ENCODE results near the gene SHROOM2.
"Not testable (repeated sequence)": the region's sequence is repeated elsewhere in the genome, so short reads cannot be mapped to it uniquely, and the experiment has no call there.

SHROOM2 gene

GRCh38 chrX:9832811-9833210, 46.6 kb downstream of the SHROOM2 start:
- DNase-seq (ENCODE audit: low spot score) = no peak

DNA sequence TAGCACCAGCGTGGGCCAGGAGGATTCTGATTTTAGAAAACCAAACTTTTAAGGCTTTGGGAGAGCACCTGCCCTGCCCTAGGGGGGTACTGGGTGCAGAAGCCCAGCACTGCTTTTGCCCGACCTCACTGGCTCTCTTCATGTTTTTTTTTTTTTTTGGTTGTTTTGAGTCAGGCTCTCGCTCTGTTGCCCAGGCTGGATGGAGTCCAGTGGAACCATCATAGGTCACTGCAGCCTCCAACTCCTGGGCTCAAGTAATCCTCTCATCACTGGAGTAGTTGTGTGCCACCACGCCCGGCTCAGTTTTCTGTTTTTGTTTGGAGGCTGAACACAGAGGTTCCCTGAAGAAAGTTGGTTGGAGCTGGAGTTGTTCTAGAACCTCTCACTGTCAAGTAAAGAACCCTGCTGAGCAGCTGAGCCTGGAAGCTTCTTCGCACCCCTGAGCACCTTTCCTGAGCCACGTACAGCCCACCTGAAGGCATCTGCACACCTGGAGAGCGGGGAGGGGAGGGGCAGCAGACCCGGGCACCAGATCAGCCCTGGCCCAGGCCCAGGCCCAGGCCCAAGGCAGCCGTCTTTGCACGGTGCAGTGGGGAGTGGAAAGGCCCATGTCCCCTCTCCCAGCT, 49.5 kb downstream of the SHROOM2 start:
- DNase-seq (ENCODE audit: low spot score) = no peak

DNA sequence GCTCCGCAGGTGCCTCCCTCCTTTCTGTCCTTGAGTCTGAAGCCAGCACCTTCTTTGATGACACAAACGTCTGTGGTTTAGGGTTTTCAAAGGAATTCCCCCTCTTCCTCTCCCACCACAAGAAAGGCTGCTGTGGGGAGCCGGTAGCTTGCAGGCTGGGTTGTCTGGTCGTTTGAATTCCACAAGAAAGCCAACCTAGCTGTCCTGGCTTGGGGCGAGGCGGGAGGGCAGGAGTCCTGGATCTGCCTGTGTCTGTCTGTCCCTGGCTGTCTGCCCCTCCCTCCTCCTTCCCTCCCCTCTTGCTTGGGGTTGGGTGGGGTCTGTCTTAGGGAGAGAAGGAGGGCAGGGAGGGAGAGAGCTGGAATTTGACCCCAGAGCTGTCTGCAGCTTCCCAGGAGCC, 56.3 kb downstream of the SHROOM2 start:
- no peak for DNase-seq (ENCODE audit: low spot score)

- no peak for DNase-seq (ENCODE audit: low spot score)
Observed at GRCh38 chrX:9844936-9845577, 58.8 kb downstream of the SHROOM2 start.

DNA sequence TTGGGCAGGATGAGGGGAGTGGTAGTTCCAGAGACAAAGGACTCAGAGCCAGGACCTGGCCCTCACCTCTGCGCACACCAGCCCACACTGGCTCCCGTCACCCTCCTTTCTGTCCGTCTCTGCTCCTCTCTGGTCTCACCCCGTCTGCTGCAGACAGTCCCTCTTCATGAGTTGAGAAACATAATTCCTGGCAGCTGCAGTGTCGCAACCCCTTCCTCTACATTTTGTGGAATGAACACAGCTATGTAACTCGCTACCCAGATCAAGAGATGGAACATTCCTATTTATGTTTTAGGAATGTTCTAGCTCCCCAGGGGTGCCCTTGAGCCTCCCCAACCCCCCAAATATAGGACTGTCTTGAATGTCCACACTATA, 59.3 kb downstream of the SHROOM2 start:
- DNase-seq (ENCODE audit: low spot score) = no peak

- DNase-seq (ENCODE audit: low spot score) = no peak
Observed at GRCh38 chrX:9846631-9847030, 60.4 kb downstream of the SHROOM2 start.

DNA sequence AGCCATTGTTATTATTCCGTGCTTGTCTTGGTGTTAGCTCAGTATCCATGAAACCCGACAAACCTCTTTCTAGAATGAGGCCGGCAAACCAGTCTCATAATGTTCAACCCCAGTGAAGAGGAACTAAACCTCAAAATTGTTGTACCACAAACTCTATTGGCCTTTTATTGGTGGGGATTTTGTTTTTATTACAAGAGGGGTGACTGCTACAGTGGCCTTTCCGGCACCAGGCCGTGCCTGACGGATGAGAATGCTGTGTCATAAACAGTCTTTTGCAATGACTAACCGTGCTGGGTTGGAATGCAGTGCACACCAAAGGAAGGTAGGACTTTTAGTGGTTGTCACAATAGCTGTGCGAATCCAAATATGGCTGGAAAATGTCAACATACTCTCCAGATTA, 60.8 kb downstream of the SHROOM2 start:
- no peak for DNase-seq (ENCODE audit: low spot score)

GRCh38 chrX:9848718-9849479, 62.7 kb downstream of the SHROOM2 start:
- no peak for DNase-seq (ENCODE audit: low spot score)

DNA sequence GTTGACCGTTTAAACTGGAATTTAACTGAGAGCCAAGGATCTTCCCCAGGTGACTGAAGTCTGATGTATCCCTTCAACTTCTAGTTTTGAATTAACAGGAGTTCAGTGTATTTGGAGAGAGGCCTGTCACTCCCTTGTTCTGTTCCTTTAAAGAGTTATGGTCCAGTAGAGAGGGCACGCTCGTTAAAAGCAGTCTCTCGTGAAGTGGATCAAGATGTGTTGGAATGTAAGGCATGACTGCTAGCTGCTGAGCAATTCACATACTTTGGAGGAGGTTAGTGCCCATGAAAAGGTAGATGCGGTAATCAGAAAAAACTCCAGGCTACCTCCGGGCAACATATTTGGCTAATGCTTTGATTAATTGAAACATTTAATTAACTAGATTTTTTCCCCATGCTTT, 65.7 kb downstream of the SHROOM2 start:
- no peak for DNase-seq (ENCODE audit: low spot score)

- no peak for DNase-seq (ENCODE audit: low spot score)
Observed at GRCh38 chrX:9853307-9853706, 67.1 kb downstream of the SHROOM2 start.

DNA sequence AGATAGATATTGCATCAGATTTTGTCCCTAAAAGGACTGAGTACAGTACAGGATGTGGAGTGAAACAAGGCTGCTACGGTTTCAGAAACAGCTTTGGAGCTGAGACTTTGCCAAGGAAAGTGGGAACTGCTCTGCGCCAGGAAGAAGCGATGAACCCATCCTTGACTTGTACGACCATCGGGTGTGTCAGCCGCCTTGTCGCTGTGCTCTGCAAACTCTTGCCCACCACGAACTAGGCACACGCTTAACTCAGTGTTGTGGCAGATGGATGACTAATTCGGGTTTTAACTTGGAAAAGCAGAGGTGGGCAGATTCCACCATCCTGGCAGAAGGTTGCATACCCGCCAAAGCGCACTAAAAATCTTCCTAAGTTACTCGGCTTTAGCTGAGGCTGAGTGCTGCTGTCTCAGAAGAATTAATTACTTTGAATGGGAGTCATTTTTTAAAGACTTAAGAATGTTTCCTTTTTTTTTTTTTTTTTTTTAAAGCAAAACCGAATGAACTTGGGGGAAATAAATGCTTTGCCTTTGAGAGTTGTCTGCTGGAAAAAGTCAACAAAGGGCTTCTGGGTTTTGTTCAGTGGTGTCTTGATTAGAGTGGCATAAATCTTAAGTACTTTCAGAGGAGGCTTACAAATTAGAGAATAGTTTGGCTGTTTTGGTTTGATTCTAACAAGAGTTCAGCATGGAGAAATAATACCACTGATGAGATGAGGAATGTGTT, 69.5 kb downstream of the SHROOM2 start:
- no peak for DNase-seq (ENCODE audit: low spot score)

DNA sequence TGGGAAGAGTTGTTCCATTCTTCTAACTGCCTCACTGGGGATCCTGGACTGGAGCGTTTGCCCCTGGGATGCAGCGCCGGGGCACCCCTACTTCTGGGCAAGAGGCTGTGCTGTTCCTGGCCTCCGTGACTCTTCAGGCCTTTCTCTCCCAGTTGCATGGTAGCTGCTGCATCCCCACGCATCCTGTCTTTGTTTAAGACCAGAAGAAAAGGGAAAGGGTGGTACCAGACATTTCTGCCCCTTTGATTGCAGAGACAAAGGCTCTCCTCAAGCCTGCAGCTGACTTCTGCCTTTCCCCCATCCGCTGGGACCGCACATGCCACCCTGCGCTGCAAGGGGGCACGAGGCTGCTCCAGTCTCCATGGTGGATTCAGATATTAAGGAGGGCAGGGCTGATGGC, 70.4 kb downstream of the SHROOM2 start:
- no peak for DNase-seq (ENCODE audit: low spot score)

GRCh38 chrX:9857575-9858474, 71.6 kb downstream of the SHROOM2 start:
- DNase-seq (ENCODE audit: low spot score) = no peak

DNA sequence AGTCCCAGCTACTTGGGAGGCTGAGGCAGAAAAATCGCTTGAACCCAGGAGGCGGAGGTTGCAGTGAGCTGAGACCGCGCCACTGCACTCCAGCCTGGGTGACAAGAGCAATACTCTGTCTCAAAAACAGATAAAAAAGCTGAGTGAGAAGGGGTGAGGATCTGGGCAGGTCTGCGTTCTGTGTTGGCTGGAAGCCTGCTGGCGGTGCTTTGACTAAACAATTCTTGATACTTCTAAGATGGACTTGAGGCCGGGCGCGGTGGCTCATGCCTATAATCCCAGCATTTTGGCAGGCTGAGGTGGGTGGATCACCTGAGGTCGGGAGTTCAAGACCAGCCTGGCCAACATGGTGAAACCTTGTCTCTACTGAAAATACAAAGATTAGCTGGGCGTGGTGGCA, 72.5 kb downstream of the SHROOM2 start:
- not testable (repeated sequence) for DNase-seq (ENCODE audit: low spot score)

GRCh38 chrX:9859711-9860555, 73.7 kb downstream of the SHROOM2 start:
- no peak for DNase-seq (ENCODE audit: low spot score)

GRCh38 chrX:9860826-9861225, 74.6 kb downstream of the SHROOM2 start:
- DNase-seq (ENCODE audit: low spot score) = no peak

- DNase-seq (ENCODE audit: low spot score) = no peak
Observed at GRCh38 chrX:9861711-9862110, 75.5 kb downstream of the SHROOM2 start.

- no peak for DNase-seq (ENCODE audit: low spot score)
Observed at GRCh38 chrX:9862525-9862924, 76.3 kb downstream of the SHROOM2 start.

DNA sequence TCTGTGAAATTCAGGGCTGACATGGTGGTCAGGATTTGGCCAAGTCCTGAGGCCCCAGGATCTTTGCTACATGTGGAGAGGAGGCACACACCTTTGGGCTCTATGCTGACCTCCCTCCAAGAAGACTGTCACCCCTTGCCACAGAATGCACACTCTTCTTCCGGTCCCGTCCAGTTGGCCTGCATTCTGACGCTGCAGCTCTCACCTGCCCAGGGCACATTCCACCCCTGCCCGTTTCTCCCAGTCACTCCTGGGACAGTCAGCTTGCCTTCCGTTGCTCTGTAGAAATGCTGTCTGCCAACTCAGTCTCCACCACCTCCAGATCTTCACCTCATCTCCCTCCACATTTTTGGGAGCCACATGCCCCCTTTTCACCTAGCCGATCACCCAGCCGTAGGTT, 76.7 kb downstream of the SHROOM2 start:
- no peak for DNase-seq (ENCODE audit: low spot score)

- DNase-seq (ENCODE audit: low spot score) = no peak
Observed at GRCh38 chrX:9864011-9864410, 77.8 kb downstream of the SHROOM2 start.

All from COLO829 (cell line).